IPS-20b (cell line): Measurements from ENCODE around the gene WDR41.
"Not testable (repeated sequence)": the region's sequence is repeated elsewhere in the genome, so short reads cannot be mapped to it uniquely, and the experiment has no call there.

Source experiments
- H3K27ac ChIP-seq: one replicate; pipeline ENCODE4 v1.5.1; 2013; ENCODE audit warnings: low read length
- H3K27me3 ChIP-seq: 2 replicates; pipeline ENCODE4 v1.6.1; 2013; ENCODE audit warnings: mild to moderate bottlenecking, low read length, inconsistent platforms; ENCODE audit not compliant: insufficient read depth
- H3K36me3 ChIP-seq: 2 replicates; pipeline ENCODE4 v1.6.1; 2013; ENCODE audit warnings: low read depth, mild to moderate bottlenecking, inconsistent platforms, low read length, moderate library complexity; ENCODE audit not compliant: insufficient read depth
- H3K4me1 ChIP-seq: 2 replicates; pipeline ENCODE4 v1.6.1; 2013; ENCODE audit warnings: mild to moderate bottlenecking, control low read depth, inconsistent platforms, low read length, moderate library complexity; ENCODE audit not compliant: insufficient read depth
- H3K4me3 ChIP-seq: 2 replicates; pipeline ENCODE4 v1.5.1; 2013; ENCODE audit warnings: mild to moderate bottlenecking, low read length, inconsistent platforms
- H3K9ac ChIP-seq: 2 replicates; pipeline ENCODE4 v1.6.1; 2013; ENCODE audit warnings: low read depth, mild to moderate bottlenecking, inconsistent platforms, low read length, moderate library complexity
- H3K9me3 ChIP-seq: 2 replicates; pipeline ENCODE4 v1.6.1; 2013; ENCODE audit warnings: mild to moderate bottlenecking, low read depth, low read length, inconsistent platforms; ENCODE audit not compliant: insufficient read depth

Gene WDR41

DNA sequence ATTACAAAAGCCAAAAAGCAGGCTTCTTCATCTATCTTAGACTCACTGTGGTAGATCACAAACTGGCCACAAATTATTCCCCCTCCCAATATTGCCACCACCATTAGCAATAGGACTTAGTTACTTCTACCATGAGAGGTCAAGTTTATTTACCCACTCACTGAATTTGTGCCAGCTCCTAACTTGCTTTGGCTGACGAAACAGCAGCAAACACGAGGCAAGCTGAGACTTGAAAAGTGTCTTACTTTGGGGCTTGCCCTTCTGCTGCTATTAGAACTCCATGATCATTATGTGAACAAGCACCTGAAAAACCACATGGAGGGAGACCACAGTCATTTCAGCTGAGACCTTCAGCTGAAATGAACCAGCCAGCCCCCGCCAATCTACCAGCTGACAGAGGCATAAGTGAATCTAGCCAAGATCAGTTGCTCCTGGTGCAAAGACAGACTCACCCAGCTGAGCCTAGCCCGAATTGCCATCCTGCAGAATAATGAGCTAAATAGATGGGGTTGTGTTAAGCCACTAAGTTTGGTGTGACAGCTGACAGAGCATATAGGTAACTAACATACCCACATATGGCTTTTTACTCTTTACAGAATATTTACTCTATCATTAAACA, 5.7 kb downstream of the WDR41 start:
- Histone ChIP-seq H3K9me3 (no peaks in the 10 kb centered on the region), H3K4me3 (no peak overlapping the region), H3K27ac (no peak overlapping the region), H3K4me1 (peaks cover 5% of the 10 kb centered on the region; the same call in 1 of the 2 replicates), H3K9ac (no peak overlapping the region), H3K27me3 (no peaks in the 10 kb centered on the region; the same call in 1 of the 2 replicates), H3K36me3 (peaks cover 23% of the 10 kb centered on the region)

DNA sequence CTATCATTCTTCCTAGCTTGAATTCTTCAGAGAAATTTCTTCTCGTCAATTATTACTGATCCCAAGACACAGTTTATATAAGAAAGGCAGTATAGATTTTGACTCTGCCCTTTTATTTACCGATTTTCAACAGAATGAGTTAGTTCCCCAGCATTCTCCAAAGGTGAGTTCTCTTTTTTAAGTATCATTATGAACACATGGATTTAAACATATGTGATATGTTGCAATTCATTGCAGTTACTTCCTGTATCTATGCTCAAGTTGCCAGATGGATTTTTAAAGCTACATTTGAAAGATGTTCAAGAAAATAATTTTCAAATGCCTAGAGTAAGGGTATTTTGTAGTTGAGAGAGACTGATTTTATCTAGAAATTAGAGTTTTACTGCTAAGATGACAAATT, 8.4 kb downstream of the WDR41 start:
- Histone ChIP-seq H3K27me3 (no peaks in the 10 kb centered on the region), H3K4me1 (no peaks in the 10 kb centered on the region), H3K36me3 (peaks cover 23% of the 10 kb centered on the region), H3K9me3 (no peaks in the 10 kb centered on the region), H3K4me3 (no peak overlapping the region), H3K27ac (no peak overlapping the region), H3K9ac (no peak overlapping the region)

GRCh38 chr5:77475041-77475440, 17.1 kb downstream of the WDR41 start:
- H3K4me3 ChIP-seq, H3K27ac ChIP-seq, H3K9me3 ChIP-seq, H3K27me3 ChIP-seq, H3K4me1 ChIP-seq, H3K36me3 ChIP-seq, H3K9ac ChIP-seq: not testable (repeated sequence)

GRCh38 chr5:77468875-77469274, 23.2 kb downstream of the WDR41 start:
- not testable (repeated sequence) for H3K9ac ChIP-seq, H3K4me1 ChIP-seq, H3K9me3 ChIP-seq

GRCh38 chr5:77463905-77464304, 28.2 kb downstream of the WDR41 start:
- Histone ChIP-seq H3K36me3 (no peaks in the 10 kb centered on the region), H3K4me1 (no peaks in the 10 kb centered on the region), H3K9me3 (no peaks in the 10 kb centered on the region), H3K27me3 (no peaks in the 10 kb centered on the region), H3K9ac (no peak overlapping the region), H3K27ac (no peak overlapping the region), H3K4me3 (no peak overlapping the region)

More at GRCh38 chr5:77468875-77469274, 23.2 kb downstream of the WDR41 start:
- H3K36me3 ChIP-seq, H3K27me3 ChIP-seq, H3K4me3 ChIP-seq, H3K27ac ChIP-seq: not testable (repeated sequence)

DNA sequence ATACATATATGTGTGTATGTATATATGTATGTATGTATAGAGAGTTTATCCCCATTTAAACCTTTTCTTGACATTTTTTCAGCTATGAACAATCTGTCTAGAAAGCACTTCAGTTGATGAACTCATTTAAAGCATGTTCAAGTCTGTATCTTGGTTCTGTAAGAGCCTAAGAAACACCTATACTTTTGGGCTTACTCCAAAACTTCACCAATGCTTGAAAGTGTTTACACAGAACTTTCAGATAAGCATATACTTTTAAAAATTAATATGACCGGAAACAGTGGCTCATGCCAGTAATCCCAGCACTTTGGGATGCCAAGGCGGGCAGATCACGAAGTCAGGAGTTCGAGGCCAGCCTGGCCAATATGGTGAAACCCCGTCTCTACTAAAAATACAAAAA, 30.8 kb downstream of the WDR41 start:
- no peak overlapping the region for H3K9ac ChIP-seq

GRCh38 chr5:77454123-77454522, 38.0 kb downstream of the WDR41 start:
- Histone ChIP-seq H3K27me3 (no peaks in the 10 kb centered on the region), H3K4me3 (no peak overlapping the region), H3K4me1 (no peaks in the 10 kb centered on the region), H3K9me3 (no peaks in the 10 kb centered on the region), H3K27ac (no peak overlapping the region), H3K9ac (no peak overlapping the region), H3K36me3 (peaks cover 11% of the 10 kb centered on the region)

More for the DNA sequence above, 30.8 kb downstream of the WDR41 start:
- H3K4me3 ChIP-seq, result no peak overlapping the region
- no peaks in the 10 kb centered on the region for H3K27me3 ChIP-seq
- no peaks in the 10 kb centered on the region for H3K36me3 ChIP-seq
- no peak overlapping the region for H3K27ac ChIP-seq
- no peaks in the 10 kb centered on the region for H3K4me1 ChIP-seq
- no peaks in the 10 kb centered on the region for H3K9me3 ChIP-seq

GRCh38 chr5:77452351-77452750, 39.8 kb downstream of the WDR41 start:
- H3K9ac ChIP-seq, result no peak overlapping the region
- H3K27me3 ChIP-seq, result no peaks in the 10 kb centered on the region
- H3K4me3 ChIP-seq, result no peak overlapping the region
- H3K4me1 ChIP-seq, result no peaks in the 10 kb centered on the region
- H3K27ac ChIP-seq, result no peak overlapping the region
- H3K9me3 ChIP-seq, result no peaks in the 10 kb centered on the region
- H3K36me3 ChIP-seq, result peaks cover 28% of the 10 kb centered on the region

DNA sequence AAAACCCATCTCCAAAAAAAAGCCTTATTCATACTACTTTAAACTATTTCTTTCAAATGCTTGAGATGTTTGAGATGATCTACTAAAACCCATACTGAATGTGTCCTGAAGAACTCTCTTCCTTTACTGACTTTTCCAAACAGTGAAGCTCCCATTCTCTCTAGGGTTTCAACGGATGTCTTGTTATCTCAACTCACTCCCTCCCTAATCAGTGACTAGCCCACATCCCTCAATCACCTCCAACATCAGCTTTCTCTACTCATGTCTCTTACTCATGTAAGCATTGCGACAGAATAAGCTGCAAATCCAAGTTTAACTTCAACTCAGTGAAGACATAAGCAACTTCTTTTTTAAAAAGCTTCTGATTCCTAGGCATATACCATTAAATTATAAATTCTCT, 42.1 kb downstream of the WDR41 start:
- peaks cover 31% of the 10 kb centered on the region for H3K36me3 ChIP-seq

GRCh38 chr5:77449277-77449676, 42.8 kb downstream of the WDR41 start:
- Histone ChIP-seq H3K9ac (no peak overlapping the region), H3K27me3 (no peaks in the 10 kb centered on the region), H3K27ac (no peak overlapping the region), H3K4me1 (no peaks in the 10 kb centered on the region), H3K4me3 (no peak overlapping the region), H3K9me3 (no peaks in the 10 kb centered on the region), H3K36me3 (peaks cover 31% of the 10 kb centered on the region)

More for the DNA sequence above, 42.1 kb downstream of the WDR41 start:
- Histone ChIP-seq H3K9ac (no peak overlapping the region), H3K4me1 (no peaks in the 10 kb centered on the region), H3K9me3 (no peaks in the 10 kb centered on the region), H3K27me3 (no peaks in the 10 kb centered on the region), H3K4me3 (no peak overlapping the region), H3K27ac (no peak overlapping the region)

GRCh38 chr5:77448831-77449230, 43.3 kb downstream of the WDR41 start:
- H3K36me3 ChIP-seq, result peaks cover 31% of the 10 kb centered on the region
- no peak overlapping the region for H3K27ac ChIP-seq
- no peaks in the 10 kb centered on the region for H3K27me3 ChIP-seq
- no peak overlapping the region for H3K4me3 ChIP-seq
- no peaks in the 10 kb centered on the region for H3K9me3 ChIP-seq
- H3K4me1 ChIP-seq, result no peaks in the 10 kb centered on the region
- no peak overlapping the region for H3K9ac ChIP-seq

DNA sequence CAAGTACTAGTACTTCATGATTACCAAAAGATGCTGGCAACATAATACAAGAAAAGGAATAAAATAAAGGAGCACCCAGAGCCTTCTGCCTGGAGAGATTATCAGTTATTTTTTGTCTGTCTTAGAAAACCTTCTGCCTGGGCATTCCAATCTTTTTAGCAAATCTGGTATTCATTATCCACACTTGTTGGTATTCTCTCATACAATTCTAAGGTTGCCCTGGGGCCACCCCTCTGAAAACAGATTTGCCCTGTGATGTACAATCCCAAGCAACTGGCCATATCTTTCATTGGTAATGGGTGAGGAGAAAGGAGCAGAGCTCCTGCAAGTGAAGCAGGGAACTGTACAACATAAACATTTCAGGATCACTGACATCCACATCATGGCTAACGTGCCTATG, 47.8 kb downstream of the WDR41 start:
- Histone ChIP-seq H3K9ac (no peak overlapping the region), H3K4me1 (no peaks in the 10 kb centered on the region), H3K36me3 (peaks cover 31% of the 10 kb centered on the region; the same call in 1 of the 2 replicates), H3K27ac (no peak overlapping the region), H3K4me3 (no peak overlapping the region), H3K9me3 (no peaks in the 10 kb centered on the region), H3K27me3 (no peaks in the 10 kb centered on the region)
